Measurements from ENCODE around the gene ARRDC2. TPM values are rescaled to one million over a fixed set of nuclear protein-coding genes. Genes with fewer than 3 reads are reported as not detected.
"Not testable (repeated sequence)": the region's sequence is repeated elsewhere in the genome, so short reads cannot be mapped to it uniquely, and the experiment has no call there.

Gene ARRDC2
- total RNA-seq, 1 donor from 2014 or later, result 107 TPM

- DNase-seq, result peak; percentile 72
Measured at GRCh38 chr19:18017275-18018083, 9.5 kb downstream of the ARRDC2 start.

GRCh38 chr19:18020212-18021085, 12.5 kb downstream of the ARRDC2 start:
- DNase-seq, result peak; percentile 78

- DNase-seq, result peak; percentile 97
Measured at GRCh38 chr19:18021121-18021755, 13.3 kb downstream of the ARRDC2 start.

DNA sequence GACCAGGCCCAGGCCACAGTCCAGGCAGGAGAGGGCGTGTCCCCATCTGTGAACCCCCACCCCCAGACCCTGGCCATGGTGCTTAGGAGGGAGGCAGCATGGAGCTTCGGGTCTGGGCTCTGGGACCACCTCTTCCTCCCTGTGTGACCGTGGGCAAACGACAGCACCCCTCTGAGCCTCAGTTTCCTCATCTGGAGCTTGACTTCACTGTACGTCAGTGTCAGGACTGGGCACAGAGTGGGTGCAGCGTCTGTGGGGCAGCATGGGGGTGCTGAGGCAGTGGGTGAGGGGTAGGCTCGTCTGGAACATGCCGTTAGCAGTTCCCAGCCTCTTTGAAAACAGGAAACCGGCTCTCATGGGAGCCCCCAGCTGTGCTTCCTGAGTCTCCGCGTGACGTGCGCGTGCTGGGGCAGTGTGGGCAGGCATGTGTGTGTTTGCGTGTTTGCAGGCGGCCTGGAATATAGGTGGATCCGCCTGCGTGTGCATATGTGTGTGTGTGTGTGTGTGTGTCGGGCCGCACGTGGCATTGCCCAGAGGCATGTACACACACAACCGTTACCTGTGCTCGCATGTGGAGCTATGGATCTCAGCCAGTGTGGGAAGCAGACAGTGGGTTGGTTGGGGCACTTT, 15.8 kb downstream of the ARRDC2 start:
- peak; percentile 98 for DNase-seq

- no peak for DNase-seq
Measured at GRCh38 chr19:18027151-18027550, 19.2 kb downstream of the ARRDC2 start.

- peak; percentile 76 for DNase-seq
Measured at GRCh38 chr19:18029617-18030338, 21.8 kb downstream of the ARRDC2 start.

- DNase-seq, result not testable (repeated sequence)
Measured at GRCh38 chr19:18031401-18031800, 23.4 kb downstream of the ARRDC2 start.

- not testable (repeated sequence) for DNase-seq
Measured at GRCh38 chr19:18032102-18032501, 24.1 kb downstream of the ARRDC2 start.

GRCh38 chr19:18041054-18041453, 33.1 kb downstream of the ARRDC2 start:
- no peak for DNase-seq

DNA sequence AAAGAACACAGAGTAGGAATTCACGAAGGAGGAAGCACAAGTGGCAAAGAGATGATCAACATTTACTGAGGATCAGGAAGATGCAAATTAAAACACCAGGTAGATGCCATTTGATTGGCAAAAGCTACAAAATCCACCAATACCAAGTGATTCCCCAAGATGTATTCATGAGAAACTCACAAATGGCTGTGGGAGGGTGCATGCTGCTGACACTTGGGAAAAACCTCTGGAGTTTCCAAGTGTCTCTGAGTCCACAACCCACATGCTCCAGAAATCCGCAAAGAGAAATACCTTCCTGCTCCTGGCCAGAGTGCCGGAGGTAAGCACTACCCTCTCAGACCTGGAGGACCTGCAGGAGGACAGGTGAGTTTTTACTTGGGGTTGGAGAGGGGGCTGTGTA, 35.7 kb downstream of the ARRDC2 start:
- DNase-seq, result no peak

DNA sequence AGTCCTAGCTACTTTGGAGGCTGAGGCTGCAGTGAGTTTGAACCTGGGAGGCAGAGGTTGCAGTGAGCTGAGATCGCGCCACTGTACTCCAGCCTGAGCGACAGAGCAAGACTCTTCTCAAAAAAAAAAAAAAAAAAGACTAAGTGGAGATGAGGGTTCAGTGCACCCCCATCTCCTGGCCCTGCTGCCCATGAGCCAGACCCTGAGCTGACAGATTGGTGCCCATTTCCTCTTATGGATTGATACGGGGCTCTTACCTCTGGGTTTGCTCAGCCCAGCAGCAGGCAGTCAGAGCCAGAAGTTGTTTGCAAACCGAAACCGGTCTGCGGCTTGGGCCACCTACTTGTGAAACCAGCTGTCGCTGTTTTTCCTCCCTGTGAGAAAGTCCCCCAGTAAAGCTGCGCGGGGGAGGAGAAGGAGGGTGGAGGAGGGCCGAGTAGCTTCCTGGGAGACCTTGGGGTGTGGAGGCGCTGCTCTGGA, 36.9 kb downstream of the ARRDC2 start:
- DNase-seq, result no peak

DNA sequence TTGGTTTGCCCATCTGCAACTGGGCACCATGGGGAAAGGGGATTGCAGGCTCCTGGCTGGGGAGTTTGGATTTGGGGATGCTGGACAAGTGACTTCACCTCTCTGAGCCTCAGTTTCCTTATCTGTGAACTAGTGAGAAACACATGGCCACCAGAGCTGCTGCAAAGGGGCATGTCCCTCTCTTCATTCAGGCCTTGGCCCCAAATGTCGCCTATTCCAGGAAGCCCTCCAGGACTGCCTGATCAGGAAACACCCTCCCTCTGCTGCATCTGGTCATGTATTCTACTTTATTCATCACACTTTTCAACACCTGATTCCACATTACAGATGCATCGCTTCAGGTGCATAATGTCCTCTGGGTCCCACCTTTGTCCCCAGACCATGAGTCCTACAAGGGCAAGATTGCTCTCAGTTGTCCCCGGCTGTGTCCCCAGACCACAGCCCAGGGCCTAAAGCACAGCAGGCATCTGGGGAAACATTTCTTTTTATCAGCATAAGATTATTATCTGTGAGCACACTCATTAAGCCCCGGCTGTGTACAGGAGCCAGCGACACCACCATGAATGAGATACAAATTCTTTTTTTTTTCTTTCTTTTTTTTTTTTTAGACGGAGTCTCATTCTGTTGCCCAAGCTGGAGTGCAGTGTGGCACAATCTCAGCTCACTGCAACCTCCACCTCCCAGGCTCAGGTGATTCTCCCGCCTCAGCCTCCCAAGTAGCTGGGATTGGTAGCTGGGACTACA, 37.5 kb downstream of the ARRDC2 start:
- no peak for DNase-seq

DNA sequence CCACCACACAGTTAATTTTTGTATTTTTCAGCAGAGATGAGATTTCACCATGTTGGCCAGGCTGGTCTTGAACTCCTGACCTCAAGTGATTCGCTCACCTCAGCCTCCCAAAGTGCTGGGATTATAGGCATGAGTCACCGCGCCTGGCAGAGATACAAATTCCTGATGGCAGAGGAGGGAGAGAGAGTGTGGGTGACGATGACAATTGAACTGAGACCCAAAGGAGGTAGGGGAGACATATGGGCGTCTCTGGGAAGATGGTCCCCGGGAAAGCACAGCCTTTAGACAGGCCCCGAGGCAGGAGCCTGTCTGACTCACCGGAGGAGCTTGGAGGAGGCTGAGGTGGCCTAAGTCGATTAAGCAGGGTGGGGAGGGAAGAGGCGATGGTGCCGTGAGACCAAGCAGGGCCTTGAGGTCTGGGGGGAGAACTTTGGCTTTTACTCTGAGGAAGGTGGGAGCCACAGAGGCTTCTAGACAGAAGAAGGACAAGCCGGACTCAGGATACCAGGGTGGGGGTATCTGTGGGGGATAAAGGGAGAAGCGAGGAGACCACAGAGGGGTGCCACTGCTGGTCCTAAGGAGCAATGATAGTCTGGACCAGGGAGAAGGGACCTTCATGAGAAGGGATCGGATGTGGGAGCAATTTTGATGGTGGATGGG, 38.2 kb downstream of the ARRDC2 start:
- DNase-seq, result no peak

- peak; percentile 72 for DNase-seq
Measured at GRCh38 chr19:18049385-18049784, 41.4 kb downstream of the ARRDC2 start.

DNA sequence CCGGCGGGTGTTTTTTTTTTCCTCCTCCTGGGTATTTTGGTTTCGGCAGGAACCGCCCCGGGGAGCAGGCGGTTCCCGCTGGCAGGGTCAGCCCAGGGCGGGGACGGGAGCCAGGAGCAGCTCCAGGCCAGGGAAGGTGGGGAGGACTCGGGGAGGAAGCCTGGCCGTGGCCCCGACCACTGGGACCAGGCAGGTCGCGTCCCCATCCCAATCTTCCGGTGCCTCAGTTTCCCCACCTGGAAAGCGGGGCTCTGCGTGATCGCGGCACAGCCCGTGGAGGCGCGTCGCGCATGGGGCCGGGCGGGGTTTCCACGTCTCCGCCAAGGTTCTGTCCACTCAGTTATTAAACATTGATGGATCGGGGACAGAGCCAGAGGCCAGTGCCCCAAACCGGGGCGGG, 43.9 kb downstream of the ARRDC2 start:
- no peak for DNase-seq

- DNase-seq, result peak; percentile 32
Measured at GRCh38 chr19:18053576-18054219, 45.7 kb downstream of the ARRDC2 start.

- DNase-seq, result no peak
Measured at GRCh38 chr19:18055967-18056366, 48.0 kb downstream of the ARRDC2 start.

DNA sequence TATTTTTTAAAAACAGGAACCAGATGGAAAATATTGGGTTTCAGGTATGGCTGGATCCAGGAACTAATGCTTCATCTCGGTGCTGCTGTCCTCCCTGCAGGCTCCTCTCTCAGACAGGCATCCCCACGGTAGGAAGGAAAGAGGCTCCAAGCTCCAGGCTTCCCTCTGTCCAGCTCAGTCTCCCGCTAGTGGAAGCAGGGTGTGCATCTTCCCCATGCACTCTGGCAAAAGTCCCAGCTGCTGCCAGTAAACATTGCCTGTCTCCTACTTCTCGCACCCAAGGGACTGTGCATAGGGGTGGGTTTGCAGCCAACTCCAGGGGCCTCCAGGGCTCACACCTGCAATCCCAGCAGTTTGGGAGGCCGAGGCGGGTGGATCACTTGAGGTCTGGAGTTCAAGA, 49.6 kb downstream of the ARRDC2 start:
- no peak for DNase-seq

GRCh38 chr19:18058208-18059009, 50.4 kb downstream of the ARRDC2 start:
- peak; percentile 81 for DNase-seq

Measured in dermis blood vessel endothelial cell (primary cell).